ENCODE data around the gene RARRES2. TPM values are rescaled to one million over a fixed set of nuclear protein-coding genes. Genes with fewer than 3 reads are reported as not detected.

The RARRES2 gene
- total and polyA plus RNA-seq, 2 of the 13 experiments (the other 11 are each of a cell fraction or from before 2014, with no cell fraction given): 134 to 172 TPM

DNA sequence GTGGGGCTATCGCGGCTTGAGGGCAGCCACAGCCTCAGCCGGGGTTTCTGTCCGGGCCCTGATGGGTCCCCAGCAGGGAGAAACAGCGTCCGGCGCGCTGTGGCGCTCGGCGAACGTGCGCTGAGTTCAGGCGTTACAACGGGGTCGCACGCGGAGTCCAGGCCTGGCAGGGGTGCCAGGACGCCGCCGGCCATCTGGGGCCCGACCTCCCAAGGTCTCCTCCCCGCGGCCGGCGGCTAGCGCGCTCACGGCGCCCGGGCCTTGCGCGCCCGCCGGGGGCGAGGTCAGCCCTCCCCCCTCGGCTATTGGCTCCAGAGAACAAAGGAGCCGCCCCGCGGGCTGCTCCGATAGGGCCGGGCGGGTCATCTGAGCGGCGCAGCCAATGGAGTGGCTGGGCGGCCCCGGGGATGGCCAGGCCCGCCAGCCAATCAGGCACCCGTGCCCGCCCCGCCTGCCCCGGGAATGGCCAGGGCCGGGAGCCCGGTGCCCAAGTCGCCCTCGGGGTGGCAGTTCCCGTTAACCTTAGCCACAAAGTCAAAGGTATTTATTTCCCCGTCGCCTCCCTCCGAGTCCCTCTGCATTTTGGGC lies 37.5 kb upstream of the RARRES2 start, which contains the start of gene ZNF775 (continued):
- no peak for TF ChIP-seq ZSCAN29 (CRISPR knock-in tag; conservative IDR thresholded peaks at IDR 0.05)
- TF ChIP-seq STAG1 (CRISPR knock-in tag; IDR thresholded peaks at IDR 0.05): no peak
- TF ChIP-seq ATF6 (CRISPR knock-in tag; conservative IDR thresholded peaks at IDR 0.05): no peak
- TF ChIP-seq ZNF317 (CRISPR knock-in tag; IDR thresholded peaks at IDR 0.05): no peak
- TF ChIP-seq ZNF710 (CRISPR knock-in tag; IDR thresholded peaks at IDR 0.05; ENCODE audit: borderline replicate concordance): no peak; the same call in 1 of the 2 replicates
- TF ChIP-seq ZFP1 (CRISPR knock-in tag; IDR thresholded peaks at IDR 0.05): no peak
- TF ChIP-seq ZNF879 (CRISPR knock-in tag; IDR thresholded peaks at IDR 0.05): no peak
- no peak for TF ChIP-seq ZBTB42 (CRISPR knock-in tag; IDR thresholded peaks at IDR 0.05)
- peak; percentile 40; the same call in 1 of the 2 replicates for TF ChIP-seq FIP1L1 (IDR thresholded peaks at IDR 0.05; ENCODE audit: borderline replicate concordance, insufficient read depth, low read depth, low read length)
- peak; percentile 59 for TF ChIP-seq SOX5 (CRISPR knock-in tag; IDR thresholded peaks at IDR 0.05; ENCODE audit: borderline replicate concordance)
- TF ChIP-seq, protein P1, sequence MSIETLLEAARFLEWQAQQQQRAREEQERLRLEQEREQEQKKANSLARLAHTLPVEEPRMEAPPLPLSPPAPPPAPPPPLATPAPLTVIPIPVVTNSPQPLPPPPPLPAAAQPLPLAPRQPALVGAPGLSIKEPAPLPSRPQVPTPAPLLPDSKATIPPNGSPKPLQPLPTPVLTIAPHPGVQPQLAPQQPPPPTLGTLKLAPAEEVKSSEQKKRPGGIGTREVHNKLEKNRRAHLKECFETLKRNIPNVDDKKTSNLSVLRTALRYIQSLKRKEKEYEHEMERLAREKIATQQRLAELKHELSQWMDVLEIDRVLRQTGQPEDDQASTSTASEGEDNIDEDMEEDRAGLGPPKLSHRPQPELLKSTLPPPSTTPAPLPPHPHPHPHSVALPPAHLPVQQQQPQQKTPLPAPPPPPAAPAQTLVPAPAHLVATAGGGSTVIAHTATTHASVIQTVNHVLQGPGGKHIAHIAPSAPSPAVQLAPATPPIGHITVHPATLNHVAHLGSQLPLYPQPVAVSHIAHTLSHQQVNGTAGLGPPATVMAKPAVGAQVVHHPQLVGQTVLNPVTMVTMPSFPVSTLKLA (IDR thresholded peaks at IDR 0.05): no peak
- TF ChIP-seq, protein P2, sequence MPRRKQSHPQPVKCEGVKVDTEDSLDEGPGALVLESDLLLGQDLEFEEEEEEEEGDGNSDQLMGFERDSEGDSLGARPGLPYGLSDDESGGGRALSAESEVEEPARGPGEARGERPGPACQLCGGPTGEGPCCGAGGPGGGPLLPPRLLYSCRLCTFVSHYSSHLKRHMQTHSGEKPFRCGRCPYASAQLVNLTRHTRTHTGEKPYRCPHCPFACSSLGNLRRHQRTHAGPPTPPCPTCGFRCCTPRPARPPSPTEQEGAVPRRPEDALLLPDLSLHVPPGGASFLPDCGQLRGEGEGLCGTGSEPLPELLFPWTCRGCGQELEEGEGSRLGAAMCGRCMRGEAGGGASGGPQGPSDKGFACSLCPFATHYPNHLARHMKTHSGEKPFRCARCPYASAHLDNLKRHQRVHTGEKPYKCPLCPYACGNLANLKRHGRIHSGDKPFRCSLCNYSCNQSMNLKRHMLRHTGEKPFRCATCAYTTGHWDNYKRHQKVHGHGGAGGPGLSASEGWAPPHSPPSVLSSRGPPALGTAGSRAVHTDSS (CRISPR knock-in tag; conservative IDR thresholded peaks at IDR 0.05): no peak
- no peak for TF ChIP-seq SRSF4 (IDR thresholded peaks at IDR 0.05; ENCODE audit: low read depth, low read length, poor library complexity, severe bottlenecking)
- TF ChIP-seq ZNF232 (CRISPR knock-in tag; IDR thresholded peaks at IDR 0.05; ENCODE audit: borderline replicate concordance): no peak
- no peak for TF ChIP-seq CHD4 (IDR thresholded peaks at IDR 0.05; ENCODE audit: borderline replicate concordance, low read length)
- TF ChIP-seq MXD4 (CRISPR knock-in tag; IDR thresholded peaks at IDR 0.05): no peak
- TF ChIP-seq ZNF629 (CRISPR knock-in tag; conservative IDR thresholded peaks at IDR 0.05): no peak
- no peak for TF ChIP-seq HES4 (CRISPR knock-in tag; IDR thresholded peaks at IDR 0.05; ENCODE audit: borderline replicate concordance)
- no peak for TF ChIP-seq SALL2 (CRISPR knock-in tag; IDR thresholded peaks at IDR 0.05)

Data from HepG2 (cell line).